NCI-H2227 treated with DMSO at 0.1 percent for 48 hours (cell line): Measurements from ENCODE around the gene GBF1.
"Not testable (repeated sequence)": the region's sequence is repeated elsewhere in the genome, so short reads cannot be mapped to it uniquely, and the experiment has no call there.

Experiments
- DNase-seq: peaks from one replicate; lab custom pipeline; 2025; lab: John Stamatoyannopoulos, UW

Gene GBF1

DNA sequence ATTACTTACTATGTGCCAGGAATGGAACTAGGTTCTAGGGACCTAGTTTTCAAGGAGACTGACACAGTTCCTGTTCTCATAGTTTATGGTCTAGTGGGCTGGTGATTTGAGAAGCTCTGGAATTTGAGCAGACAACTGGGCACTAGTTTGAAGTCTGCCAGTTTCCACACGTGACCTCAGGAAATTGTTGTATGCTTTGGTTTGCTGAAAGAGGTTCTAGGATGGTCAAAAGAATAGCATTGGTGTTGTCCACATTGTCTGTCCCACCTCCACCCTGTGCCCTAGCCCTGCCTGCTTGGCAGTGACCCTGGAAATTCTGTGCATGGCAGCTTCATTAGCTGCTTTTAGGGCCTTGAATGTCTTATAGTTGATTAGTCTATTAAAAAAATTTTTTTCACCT lies 28.7 kb downstream of the GBF1 start:
- no peak for DNase-seq

GRCh38 chr10:102275343-102275742 lies 30.0 kb downstream of the GBF1 start:
- DNase-seq, result no peak

- no peak for DNase-seq
These were observed 33.8 kb downstream of the GBF1 start for GRCh38 chr10:102279104-102279503.

- peak; percentile 2 for DNase-seq
These were observed 35.2 kb downstream of the GBF1 start for GRCh38 chr10:102280397-102281101.

- no peak for DNase-seq
These were observed 35.8 kb downstream of the GBF1 start for GRCh38 chr10:102281102-102281487.

- no peak for DNase-seq
These were observed 38.2 kb downstream of the GBF1 start for GRCh38 chr10:102283488-102283887.

GRCh38 chr10:102283890-102284289 lies 38.6 kb downstream of the GBF1 start:
- no peak for DNase-seq

GRCh38 chr10:102284531-102284930 lies 39.2 kb downstream of the GBF1 start:
- DNase-seq, result no peak

- DNase-seq, result no peak
These were observed 39.8 kb downstream of the GBF1 start for GRCh38 chr10:102285133-102285532.

DNA sequence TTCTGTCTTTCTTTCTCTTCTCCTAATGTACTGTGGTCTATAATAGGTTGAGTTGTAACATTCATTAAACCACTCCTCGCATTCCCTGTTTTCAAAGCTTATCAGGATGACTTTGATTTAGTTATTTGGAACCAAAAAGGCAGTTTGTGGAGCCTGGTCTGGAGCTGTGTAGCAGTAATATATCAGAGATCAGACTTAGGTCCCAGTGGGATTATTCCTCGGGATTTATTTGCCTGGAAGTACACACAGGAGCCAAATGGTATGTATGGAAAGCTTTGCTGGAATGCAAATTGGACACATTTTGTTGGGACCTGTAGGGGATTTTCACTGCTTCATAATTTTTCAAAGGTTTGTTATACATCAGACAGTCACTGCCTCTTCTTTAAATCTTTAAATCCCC lies 40.9 kb downstream of the GBF1 start:
- DNase-seq, result no peak

DNA sequence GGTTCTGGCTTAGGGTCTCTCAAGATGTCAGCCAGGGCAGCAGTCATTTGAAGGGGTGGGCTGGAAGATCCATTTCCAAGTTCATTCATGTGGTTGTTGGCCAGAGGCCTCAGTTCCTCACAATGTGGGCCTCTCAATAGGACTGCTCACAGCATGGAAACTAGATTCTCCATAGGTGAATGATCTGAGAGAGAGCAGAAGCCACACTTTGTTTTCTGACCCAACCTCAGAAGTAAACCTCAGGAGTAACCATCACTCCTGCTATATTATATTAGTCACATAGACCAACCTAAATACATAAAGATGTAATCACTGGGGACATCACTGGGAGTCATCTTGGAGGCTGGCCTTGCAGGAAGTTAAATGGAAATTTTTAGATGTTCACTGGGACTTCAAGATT lies 42.2 kb downstream of the GBF1 start:
- no peak for DNase-seq

DNA sequence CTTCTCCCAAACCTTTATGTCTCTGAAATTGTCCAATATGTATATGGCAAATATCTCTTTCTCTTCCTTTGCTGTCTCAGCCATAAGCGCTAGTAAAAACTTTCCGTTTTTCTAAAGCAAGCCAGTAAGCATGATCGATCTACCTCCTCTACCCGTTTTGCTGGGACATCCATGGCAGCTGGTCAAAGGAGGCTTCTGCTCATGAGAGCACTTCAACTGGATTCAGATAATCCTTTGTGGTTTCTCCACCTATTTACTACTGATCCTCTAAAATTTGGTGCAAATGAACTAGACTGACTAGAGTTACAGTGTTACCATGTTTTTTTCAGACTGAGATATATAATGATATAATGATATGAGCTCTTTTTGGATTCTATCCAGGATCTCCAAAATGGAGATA lies 42.7 kb downstream of the GBF1 start:
- no peak for DNase-seq

DNA sequence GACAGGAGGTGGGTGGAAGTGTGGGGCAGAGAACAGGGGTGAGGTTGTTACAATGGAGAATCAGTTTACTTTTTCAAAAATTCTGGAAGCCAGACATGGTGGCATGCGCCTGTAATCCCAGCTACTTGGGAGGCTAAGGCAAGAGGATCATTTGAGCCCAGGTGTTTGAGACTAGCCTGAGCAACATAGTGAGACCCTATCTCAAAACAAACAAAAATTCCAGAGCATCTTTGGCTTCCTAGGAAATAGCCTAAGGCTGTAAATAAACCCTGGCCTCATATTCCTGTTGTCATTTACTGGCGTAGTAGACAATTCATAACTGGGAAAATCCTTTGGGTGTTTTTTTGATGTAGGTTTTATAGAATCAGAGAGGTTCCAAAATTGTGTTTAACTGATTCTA lies 44.0 kb downstream of the GBF1 start:
- no peak for DNase-seq

DNA sequence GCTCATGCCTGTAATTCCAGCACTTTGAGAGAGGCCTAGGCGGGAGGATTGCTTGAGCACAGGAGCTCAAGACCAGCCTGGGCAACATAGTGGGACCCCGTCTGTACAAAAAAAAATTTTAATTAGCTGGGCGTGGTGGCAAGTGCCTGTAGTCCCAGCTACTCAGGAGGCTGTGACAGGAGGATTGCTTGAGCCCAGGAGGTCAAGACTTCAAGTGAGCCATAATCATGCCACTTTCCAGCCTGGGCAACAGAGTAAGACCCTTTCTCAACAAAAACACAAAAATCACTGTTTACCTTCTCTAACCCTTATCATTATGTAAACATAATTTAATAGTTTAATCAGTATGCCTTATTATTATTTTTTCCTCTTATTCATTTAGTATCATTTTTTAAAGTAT lies 44.5 kb downstream of the GBF1 start:
- DNase-seq, result no peak

- DNase-seq, result no peak
These were observed 46.0 kb downstream of the GBF1 start for GRCh38 chr10:102291221-102291905.

- no peak for DNase-seq
These were observed 51.8 kb downstream of the GBF1 start for GRCh38 chr10:102297101-102297500.

- DNase-seq, result no peak
These were observed 53.6 kb downstream of the GBF1 start for GRCh38 chr10:102298899-102299298.

DNA sequence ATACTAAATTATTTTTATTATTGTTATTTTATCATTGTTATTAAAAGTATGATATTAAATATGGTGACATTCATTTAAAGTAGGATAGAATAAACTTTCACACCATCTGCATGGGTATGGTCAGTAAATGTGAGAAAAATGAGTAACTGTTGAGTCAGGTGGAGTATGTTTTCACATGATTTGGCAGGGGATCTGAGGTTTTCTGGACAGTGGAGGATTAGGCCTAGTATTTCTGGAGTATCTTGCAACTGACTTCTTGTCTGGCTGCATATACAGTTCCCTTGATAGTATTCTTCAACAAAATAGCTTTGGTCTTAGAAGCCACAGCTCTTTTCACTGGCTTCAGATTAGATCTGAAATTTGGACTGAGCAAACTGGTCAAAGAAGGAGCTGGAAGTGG lies 54.5 kb downstream of the GBF1 start:
- DNase-seq, result no peak

GRCh38 chr10:102300278-102300843 lies 55.0 kb downstream of the GBF1 start:
- no peak for DNase-seq

DNA sequence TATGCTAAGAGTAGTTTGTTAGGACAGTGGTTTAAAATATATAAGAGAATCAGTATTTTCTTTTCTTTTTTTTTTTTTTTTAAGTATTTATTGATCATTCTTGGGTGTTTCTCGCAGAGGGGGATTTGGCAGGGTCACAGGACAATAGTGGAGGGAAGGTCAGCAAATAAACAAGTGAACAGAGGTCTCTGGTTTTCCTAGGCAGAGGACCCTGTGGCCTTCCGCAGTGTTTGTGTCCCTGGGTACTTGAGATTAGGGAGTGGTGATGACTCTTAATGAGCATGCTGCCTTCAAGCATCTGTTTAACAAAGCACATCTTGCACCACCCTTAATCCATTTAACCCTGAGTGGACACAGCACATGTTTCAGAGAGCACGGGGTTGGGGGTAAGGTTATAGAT lies 55.6 kb downstream of the GBF1 start:
- DNase-seq, result not testable (repeated sequence)

DNA sequence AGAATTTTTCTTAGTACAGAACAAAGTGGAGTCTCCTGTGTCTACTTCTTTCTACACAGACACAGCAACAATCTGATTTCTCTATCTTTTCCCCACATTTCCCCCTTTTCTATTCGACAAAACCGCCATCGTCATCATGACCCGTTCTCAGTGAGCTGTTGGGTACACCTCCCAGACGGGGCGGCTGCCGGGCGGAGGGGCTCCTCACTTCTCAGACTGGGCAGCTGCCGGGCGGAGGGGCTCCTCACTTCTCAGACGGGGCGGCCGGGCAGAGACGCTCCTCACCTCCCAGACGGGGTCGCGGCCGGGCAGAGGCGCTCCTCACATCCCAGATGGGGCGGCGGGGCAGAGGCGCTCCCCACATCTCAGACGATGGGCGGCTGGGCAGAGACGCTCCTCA lies 56.0 kb downstream of the GBF1 start:
- DNase-seq, result not testable (repeated sequence)

DNA sequence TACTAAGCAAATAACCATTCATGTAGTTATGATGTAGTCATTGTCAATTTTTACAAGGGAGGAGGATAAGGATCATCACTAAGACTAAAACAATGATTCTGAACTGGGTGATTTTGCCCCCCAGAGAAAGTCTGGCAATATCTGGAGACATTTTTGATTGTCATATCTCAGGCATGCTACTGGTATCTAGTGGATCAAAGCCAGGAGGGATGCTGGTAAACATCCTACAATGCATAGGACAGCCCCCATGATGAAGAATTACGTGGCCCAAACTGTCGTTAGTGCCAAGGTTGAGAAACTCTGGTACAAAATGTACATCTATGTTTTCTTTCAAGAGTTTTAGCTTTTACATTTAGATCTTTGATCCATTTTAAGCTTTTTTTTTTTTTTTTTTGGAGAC lies 57.3 kb downstream of the GBF1 start:
- no peak for DNase-seq

DNA sequence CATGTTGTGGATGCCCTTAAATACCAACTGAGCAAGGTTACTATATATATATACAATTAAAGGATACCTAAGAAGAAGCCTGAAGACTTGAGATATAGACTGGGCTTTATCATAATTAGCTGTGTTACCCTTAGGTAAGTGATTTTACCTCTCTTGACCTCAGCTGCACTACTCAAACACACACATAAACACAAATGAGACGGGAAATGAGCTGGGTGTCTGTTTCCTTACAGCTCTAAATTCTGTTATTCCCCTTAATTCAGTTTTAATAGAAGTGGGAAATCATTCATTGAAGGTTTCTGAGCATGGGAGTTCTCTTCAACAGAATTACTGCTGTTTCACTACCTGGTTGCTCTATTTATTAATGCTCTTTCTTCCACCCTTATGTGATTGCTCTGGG lies 60.7 kb downstream of the GBF1 start:
- no peak for DNase-seq

DNA sequence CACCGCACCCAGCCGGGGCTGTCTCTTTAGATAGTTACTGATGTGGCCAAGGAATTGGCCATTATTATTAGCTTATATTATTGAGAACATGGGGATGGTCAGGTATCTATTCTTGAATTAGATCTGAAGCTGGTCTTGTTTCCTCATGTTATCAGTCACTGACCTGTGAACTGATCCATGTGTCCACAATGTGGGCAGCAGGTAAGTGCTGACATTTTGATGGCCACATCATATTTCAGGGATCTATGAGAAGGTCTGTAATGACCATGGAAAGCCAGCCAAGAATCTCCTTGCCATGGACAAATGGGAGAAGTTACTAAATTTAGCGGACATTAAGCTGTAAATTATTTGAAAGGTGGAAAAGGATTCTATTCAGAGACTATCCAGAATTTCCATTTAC lies 61.4 kb downstream of the GBF1 start:
- no peak for DNase-seq
